Body of pancreas (tissue), 4 donors: ENCODE results near the gene FGF21. TPM values are rescaled to one million over a fixed set of nuclear protein-coding genes. Genes with fewer than 3 reads are reported as not detected.
A peak's percentile ranks its signal among the peaks of the same experiment; 100 is the strongest.

Source experiments
- ATAC-seq: fragments of 150-250 bp; one replicate; pipeline ENCODE4 v1.9.1; 2016
- DNase-seq, 4 donors: peaks; one replicate each; pipeline ENCODE4 v3.0.0-alpha.2; 2019
- H3K27ac ChIP-seq, 4 donors: fragments of 200-600 bp; sonication (generic); 1 replicate in 3 of 4; 2 replicates in 1 of 4; pipeline versions ENCODE4 v1.5.1 to v1.6.1; 2016 to 2019; ENCODE audit warnings: mild to moderate bottlenecking in 1 of 4, mixed read lengths in 1 of 4, moderate library complexity in 1 of 4
- H3K27me3 ChIP-seq, 2 donors: fragments of 200-600 bp; sonication (generic); one replicate each; pipeline ENCODE4 v1.6.0; 2016; ENCODE audit warnings: mild to moderate bottlenecking in 1 of 2
- H3K36me3 ChIP-seq, 2 donors: fragments of 200-600 bp; sonication (generic); replicated peaks in 1 of 2; 2 replicates each; pipeline ENCODE4 v1.5.1; 2016; ENCODE audit warnings: low read depth in 2 of 2; ENCODE audit not compliant: insufficient read depth in 1 of 2
- H3K4me1 ChIP-seq: fragments of 200-600 bp; sonication (generic); one replicate; pipeline ENCODE4 v1.6.0; 2016
- H3K4me3 ChIP-seq, 2 donors: fragments of 200-600 bp; sonication (generic); 1 replicate in 1 of 2; 2 replicates in 1 of 2; pipeline ENCODE4 v1.5.1; 2016 to 2019
- H3K9me3 ChIP-seq, 3 donors: fragments of 200-600 bp; sonication (generic); 1 replicate in 2 of 3; 2 replicates in 1 of 3; pipeline ENCODE4 v1.5.1; 2016
- CTCF ChIP-seq, 7 experiments: fragments of 450-650 bp in 4 of 7; fragments of 200-600 bp in 3 of 7; sonication (generic) in 3 of 7; IDR thresholded peaks; one replicate each; pipeline ENCODE4 v1.5.1; 2016 to 2019; ENCODE audit warnings: antibody characterized with exemption in 7 of 7
- POLR2A ChIP-seq, 3 donors: fragments of 450-650 bp; IDR thresholded peaks; one replicate each; pipeline ENCODE4 v1.6.1; 2016; ENCODE audit warnings: antibody characterized with exemption in 3 of 3, mild to moderate bottlenecking in 2 of 3
- WGBS, 2 donors: methylation state at CpG; one replicate each; pipeline ENCODE4 v1.1.5; 2017; 5-methylcytosine and 5-hydroxymethylcytosine counted together
- intact Hi-C: fragments of 100-400 bp; cut with DNase I; formaldehyde crosslinking; loops from one replicate; pipeline ENCODE4 v1.15.1; 2023
- total RNA-seq, 2 donors: library from RNA; depleted of rRNA; stranded (reverse); fragments of >200 nt; gene quantifications; one replicate each; pipeline ENCODE4 v1.1.0, GENCODE V29; 2016

The FGF21 gene
- total RNA-seq, 2 donors from 2014 or later: not detected

DNA sequence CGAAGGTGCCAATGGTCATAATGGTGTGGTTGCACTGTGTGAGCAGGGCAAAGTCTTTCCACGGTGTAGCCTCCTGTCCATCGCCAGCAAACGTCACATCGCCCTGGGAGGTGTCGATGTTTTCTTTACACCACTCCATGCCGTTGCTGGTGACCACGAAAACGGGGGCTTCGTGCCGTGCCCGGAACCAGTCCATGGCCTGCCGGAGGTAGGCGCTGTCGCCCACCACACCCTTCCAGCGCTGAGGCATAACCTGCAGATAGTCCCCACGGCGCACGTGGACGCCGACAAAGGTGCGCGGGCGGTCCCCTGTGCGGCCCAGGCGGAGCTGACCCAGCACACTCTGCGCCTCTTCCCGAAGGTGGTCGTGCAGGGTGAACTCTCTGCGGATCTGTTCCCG lies 5.0 kb upstream of the FGF21 start:
- no peaks in the 10 kb centered on the region for H3K27me3 ChIP-seq

DNA sequence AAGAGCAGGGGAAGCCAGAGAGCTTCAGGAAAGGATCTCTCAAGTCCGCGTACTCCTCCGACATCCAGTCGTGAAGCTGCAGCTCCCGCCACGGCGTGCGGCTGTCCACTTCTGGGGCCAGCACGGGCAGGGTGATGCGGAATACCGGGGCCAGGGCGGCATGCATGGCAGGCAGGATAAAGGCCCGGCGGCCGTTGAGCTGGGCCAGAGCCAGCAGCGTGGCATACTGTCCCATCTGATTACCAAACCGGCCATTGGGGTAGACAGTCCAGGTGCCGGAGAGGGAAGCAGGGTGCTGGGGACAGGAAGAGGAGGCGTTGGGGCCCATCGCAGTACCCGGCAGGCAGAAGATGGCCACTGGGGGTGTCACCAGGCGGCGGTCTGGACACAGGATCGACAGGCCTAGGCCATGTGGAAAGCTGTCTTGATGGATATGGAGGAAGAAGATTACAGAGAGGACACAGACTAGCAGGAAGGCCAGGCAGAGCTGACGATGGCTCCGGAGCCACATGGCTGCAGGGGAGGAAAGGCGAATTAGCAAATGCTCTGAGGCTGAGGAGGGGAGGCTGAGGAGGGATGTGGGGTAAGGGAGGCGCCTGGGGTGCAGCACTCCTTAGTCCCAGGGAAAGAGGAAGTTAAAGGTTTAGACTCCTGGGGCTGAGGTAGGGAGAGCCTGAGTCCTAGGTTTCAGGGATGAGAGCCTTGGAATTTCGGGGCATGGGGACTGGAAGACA lies 4.4 kb upstream of the FGF21 start:
- peaks cover 73% of the 10 kb centered on the region for H3K4me1 ChIP-seq
- H3K27me3 ChIP-seq: no peaks in the 10 kb centered on the region
- ATAC-seq (no peak), DNase-seq (peak; percentile 49 to 66 (median 52))
- intact Hi-C loops: no loop called here
- H3K36me3 ChIP-seq: no peaks in the 10 kb centered on the region
- TF ChIP-seq CTCF (IDR thresholded peaks at IDR 0.05) (no peak), POLR2A (IDR thresholded peaks at IDR 0.05) (peak in 1 of 3 donors; percentile 3)
- H3K4me3 ChIP-seq: peak overlapping the region in 1 of 2 donors; percentile 12
- WGBS, 2 donors: 43 to 44% methylated on average over 21 to 27 of the region's 29 CpGs
- no peaks in the 10 kb centered on the region for H3K9me3 ChIP-seq
- H3K27ac ChIP-seq: peak overlapping the region; percentile 34 to 94 (median 82)

More for the DNA sequence above, 5.0 kb upstream of the FGF21 start:
- Histone ChIP-seq H3K4me3 (no peak overlapping the region), H3K4me1 (peaks cover 72% of the 10 kb centered on the region), H3K9me3 (no peaks in the 10 kb centered on the region), H3K27ac (peak overlapping the region; percentile 34 to 94 (median 82)), H3K36me3 (no peaks in the 10 kb centered on the region)
- TF ChIP-seq CTCF (IDR thresholded peaks at IDR 0.05) (peak in 4 of 7 experiments; percentile 41 to 53 (median 52)), POLR2A (IDR thresholded peaks at IDR 0.05) (peak in 1 of 3 donors; percentile 20)
- no peak for ATAC-seq
- 50 to 53% methylated on average over 3 to 29 of the region's 31 CpGs for WGBS, 2 donors
- intact Hi-C loops: no loop called here
- peak; percentile 40 to 56 (median 46) for DNase-seq

DNA sequence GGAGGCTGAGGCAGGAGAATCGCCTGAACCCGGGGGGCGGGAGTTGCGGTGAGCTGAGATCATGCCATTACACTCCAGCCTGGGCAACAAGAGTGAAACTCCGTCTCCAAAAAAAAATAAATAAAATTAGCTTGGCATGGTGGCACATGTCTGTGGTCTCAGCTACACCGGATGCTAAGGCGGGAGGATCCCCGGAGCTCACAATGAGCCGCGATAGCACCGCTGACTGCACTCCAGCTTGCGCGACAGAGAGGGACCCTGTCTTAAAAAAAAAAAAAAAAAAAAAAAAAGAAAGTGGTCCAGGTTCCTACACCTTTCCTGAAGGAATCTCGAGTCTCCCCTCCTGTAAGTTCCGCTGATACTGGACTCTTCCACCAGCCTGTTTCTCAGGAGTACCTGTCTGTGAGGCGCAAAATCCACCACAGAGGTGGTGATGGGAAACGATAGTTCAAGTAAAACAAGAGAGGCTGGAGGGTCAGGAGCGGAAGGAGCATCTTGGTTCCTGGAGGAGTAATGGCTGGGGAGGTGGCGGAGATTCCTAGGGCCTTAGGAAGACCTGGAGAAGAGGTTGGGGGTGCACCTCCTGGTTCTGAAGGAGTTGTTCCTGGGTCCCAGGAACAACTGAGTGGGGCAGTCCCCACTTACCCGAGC lies 3.4 kb upstream of the FGF21 start:
- intact Hi-C loops: no loop called here
- H3K9me3 ChIP-seq: no peaks in the 10 kb centered on the region
- peaks cover 65% of the 10 kb centered on the region for H3K4me1 ChIP-seq
- WGBS, 2 donors: 14 to 23% methylated on average over 20 of the region's 20 CpGs
- no peaks in the 10 kb centered on the region for H3K27me3 ChIP-seq
- no peak for DNase-seq
- no peak for ATAC-seq
- peak overlapping the region; percentile 28 to 44 for H3K4me3 ChIP-seq
- H3K27ac ChIP-seq: peak overlapping the region; percentile 80 to 94 (median 88)
- TF ChIP-seq POLR2A (IDR thresholded peaks at IDR 0.05) (no peak), CTCF (IDR thresholded peaks at IDR 0.05) (no peak)
- no peaks in the 10 kb centered on the region for H3K36me3 ChIP-seq

DNA sequence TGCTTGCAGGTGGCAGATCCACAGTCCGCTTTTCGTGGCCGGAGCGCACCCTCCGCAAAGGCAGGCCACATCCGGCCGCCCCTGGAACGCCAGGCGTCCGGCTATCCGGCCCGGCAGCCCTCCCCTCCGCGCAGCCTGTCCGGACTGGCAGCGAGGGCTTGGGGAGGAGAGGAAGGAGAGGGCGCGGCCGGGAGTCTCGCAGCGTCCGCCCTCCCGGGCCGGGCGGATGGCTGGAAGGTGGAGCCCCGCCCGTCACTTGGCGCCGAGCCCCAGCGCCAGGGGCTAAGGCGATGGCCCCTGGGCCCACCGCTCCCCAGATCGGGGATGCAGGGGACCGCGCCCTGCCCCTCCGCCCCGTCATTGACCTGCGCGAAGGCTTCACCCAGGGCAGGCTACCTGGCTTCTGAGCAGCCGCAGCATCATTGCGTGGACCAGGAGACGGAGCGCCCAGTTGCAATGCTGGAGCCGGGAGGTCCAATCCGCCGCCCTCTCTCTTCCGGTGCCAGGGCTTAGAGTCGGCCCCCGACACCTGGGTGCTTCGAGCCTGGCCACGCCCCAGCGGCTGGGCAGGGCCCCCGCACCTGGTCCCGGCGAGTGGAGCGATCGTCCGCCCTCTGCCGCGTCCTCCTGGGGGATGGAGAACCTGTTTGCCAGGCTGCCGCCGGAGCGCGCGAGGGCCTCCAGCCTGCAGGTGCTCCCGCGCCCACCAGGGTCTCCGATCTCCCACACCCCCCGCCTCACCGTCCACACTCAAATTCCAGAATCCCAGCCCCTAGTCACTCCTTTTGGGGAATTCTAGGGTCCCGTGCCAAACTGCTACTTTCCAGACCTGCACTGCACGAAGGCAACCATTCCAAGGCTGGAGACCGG lies 2.6 kb upstream of the FGF21 start, which contains the start of gene FUT1:
FUT1 (minus strand) TSS at position 146 of the 870 bp plus-strand sequence. CDS start 1,360 bp downstream, outside the sequence.
- Histone ChIP-seq H3K27me3 (no peaks in the 10 kb centered on the region), H3K4me1 (peaks cover 57% of the 10 kb centered on the region), H3K36me3 (no peaks in the 10 kb centered on the region), H3K9me3 (no peaks in the 10 kb centered on the region), H3K27ac (peak within 1 kb of the TSS; percentile 80 to 94 (median 88)), H3K4me3 (peak within 1 kb of the TSS; percentile 28 to 44)
- TF ChIP-seq POLR2A (IDR thresholded peaks at IDR 0.05): peak; percentile 82 to 84 (median 83)
- TF ChIP-seq CTCF (IDR thresholded peaks at IDR 0.05): peak in 6 of 7 experiments; percentile 18 to 78 (median 61)
- DNase-seq: peak; percentile 94 to 98 (median 96)
- peak; percentile 88 for ATAC-seq
- WGBS, 2 donors: 1 to 4% methylated on average over 9 to 72 of the region's 73 CpGs
- intact Hi-C loops: no loop called here
